Activated naive CD4-positive, alpha-beta T cell treated with Interleukin-2 at 50 U/mL for 16 hours (primary cell): Measurements from ENCODE around the gene SUSD3.
"Not testable (repeated sequence)": the region's sequence is repeated elsewhere in the genome, so short reads cannot be mapped to it uniquely, and the experiment has no call there.

ENCODE experiments used
- DNase-seq: peaks from one replicate; pipeline ENCODE4 v3.0.0-alpha.2; 2020

The SUSD3 gene

DNA sequence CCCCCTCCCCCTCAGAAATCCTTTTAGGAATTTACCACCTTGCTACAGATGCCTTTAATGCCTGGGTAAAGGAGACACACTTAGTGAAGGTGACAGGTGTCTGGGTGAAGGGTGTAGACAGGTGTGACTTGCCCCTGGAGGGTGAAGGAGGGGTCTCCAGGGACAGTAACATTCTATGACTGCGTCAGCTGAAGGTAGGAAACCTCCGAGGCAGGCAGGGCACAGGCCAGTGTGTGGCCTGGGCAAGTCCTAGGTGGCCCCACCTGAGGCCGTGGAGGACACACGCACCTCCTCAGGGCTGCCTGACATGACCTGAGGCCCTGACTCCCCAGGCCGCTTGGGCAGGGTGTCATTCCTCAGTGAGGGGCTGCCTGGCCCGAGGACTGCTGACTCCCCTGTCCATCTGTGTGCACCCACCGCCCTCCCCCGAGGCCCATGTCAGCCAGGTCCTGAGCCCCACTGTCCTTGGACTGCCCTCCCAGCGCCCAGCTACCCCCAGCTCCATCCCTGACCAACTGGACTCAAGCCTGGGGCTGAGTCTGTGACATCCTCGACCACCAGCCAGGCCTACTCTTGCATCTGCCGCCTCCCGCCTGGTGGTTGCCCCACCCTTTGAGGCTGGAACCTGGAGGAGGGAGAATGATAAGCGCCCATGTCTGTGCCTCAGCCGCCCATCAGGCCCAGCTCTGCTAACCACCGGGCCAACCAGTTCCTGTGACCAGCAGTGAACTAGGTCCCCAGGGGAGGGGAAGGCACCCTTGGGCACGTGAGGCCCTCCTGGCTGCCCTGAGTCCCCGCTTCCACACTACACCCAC lies 55.9 kb downstream of the SUSD3 start:
- no peak for DNase-seq

DNA sequence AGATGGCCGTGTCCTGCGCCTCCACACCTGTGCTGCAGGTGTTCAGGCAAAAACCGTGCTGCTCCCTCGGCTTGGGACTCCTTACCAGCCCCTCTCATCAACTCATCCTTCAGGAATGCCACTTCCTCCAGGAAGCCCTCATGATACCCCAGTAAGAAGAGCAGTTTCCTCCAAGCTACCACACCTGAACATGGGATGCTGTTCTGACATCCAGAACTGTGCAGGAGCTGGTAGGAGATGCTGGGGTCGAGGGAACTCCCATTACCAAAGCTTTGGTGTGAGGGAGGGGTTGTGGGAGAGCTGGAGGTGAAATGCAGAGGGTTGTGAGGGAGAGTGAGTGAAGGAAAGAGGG lies 56.5 kb downstream of the SUSD3 start:
- no peak for DNase-seq

DNA sequence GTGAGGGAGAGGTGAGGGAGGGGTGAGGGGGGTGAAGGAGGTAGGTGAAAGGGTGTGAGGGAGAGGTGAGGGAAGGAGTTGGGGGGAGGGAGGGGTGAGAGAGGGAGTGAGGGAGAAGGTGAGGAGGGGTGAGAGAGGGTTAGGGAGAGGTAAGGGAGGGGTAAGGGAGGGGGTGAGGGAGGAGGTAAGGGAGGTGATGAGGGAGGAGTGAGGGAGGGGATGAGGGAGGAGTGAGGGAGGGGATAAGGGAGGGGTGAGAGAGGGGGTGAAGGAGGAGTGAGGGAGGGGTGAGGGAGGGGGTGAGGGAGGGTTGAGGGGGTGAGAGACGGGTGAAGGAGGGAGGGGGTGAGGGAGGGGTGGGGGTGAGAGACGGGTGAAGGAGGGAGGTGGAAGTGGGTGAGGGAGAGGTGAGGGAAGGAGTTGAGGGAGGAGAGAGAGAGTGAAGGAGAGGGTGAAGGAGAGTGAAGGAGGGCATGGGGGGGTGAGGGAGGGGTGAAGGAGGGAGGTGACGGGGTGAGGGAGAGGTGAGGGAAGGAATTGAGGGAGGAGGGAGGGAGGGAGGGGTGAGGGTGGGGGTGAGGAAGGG lies 57.1 kb downstream of the SUSD3 start:
- DNase-seq: no peak

DNA sequence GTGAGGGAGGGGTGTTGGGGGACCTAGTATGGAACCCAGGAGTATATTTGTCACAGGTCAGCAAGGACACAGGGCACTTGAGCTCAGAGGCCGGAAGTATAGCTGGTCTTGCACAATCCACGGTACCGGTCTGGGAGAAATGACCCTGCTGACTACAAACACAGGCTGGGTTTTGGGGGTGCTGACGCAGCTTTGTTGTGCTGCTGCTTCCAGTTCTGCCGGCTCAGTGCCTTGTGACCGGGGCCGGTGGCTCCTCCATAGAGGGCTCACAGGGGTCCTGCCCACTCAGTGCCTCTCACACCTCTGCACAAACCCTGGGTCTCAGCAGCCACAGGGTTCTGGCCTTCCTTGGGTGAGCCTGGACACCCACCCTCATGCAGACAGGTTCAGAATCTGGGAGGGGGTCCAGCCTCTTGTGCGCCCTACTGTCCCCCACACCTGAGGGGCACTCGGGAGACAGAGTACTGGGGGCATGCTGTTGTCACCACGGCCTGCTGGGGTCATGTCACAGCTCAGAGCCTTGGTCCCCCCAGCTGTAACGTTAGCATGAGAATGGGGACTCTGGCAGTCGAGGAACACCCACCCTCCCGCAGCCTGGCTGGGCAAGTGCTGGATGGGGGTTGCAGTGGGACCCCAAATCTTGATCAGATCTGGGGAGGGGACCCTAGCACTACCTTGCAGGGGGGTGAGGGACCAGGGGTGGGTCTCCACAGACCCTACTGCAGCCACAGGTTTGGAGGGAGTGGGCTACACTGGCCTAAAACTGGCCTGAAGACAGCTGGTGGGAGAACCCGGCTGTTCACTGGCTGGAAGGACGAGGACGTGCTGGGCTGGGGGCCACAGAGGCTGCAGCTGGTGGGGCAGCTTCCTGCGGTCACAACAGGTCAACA lies 57.8 kb downstream of the SUSD3 start:
- no peak for DNase-seq

DNA sequence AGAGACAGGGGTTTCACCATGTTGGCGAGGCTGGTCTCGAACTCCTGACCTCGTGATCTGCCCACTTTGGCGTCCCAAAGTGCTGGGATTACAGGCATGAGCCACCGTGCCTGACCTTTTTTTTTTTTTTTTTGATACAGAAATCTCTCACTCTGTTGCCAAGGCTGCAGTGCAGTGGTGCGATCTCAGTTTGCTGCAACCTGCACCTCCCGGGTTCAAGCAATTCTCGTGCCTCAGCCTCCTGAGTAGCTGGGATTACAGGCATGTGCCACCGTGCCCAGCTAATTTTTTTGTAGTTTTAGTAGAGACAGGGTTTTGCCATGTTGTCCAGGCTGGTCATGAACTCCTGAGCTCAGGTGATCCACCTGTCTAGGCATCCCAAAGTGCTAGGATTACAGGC lies 59.0 kb downstream of the SUSD3 start:
- DNase-seq: not testable (repeated sequence)

DNA sequence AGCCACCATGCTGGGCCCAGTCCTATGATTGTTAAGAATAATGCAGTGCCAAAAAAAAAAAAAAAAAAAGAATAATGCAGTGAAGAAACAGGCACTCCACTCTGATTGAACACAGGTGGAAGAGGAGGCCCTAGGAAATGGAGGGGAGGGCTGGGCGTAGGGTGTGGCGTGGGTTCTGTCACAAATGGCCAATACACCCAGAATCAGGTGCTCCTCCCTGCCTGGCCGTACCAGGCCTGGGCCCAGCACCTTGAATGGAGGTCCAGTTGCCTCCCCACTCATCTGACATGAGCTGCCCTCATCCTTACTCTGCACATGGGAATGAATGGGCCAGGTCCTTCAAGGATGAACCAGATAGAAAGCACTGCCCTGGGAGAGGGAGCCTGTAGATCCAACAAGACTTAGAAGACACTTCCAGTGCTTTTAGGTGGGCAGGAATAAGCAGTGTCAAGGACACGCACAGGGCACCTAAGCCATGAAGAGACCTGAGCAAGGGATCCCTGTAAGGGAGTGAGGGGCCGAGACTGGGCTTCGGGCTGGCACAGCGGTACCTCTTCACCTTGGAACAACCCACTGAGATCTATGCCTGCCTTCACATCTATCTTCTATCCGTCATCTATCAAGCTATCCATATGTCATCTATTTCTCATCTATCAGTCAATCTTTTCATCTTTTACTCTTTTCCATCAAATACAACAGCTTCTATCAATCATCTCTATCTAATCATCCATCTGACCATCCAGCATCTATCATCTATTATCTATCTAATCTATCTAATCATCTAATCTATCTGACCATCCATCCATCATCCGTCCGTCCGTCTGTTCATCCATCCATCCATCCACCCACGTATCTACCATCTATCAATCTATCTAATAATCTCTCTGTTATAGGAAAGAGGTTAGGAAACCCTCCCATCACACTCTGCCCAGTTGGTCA lies 59.7 kb downstream of the SUSD3 start:
- no peak for DNase-seq

DNA sequence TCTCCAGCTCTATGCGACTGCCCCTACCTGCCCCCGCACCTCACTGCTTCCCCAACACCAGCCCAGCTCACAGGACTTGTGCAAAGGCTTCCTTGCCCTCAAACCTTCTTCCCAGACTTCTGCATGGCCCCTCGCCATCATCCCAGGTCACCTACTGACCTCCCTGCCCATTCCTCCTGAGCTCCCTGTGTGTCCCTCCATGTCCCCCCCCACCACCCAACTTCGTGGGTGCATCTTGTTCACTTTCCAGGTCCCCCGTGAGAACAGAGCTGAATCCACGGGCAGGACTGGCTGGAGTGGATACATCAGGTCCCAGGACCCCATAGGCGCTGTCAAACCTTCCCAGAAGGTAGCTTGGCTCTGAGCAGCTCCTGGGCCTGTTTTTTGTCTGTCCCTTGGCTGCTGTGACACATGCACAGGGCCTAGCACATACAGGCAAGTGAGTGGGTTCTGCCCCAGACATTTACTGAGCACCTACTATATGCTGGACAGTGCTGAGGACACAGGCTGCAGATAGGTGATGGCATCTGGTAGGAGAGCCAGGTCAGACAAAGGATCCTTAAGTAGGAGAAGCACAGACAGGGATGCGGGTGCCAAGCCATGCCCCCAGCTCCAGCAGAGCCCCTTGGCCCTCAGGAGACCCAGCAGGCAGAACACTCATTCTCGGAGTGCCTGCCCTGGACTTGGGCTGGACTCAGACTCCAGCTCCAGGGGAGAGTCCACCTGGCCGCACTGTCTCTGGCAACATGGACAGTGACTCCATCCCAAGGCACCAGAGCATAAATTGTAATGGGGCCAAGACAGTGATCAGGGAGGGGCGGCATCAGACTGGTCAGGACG lies 60.6 kb downstream of the SUSD3 start:
- DNase-seq: no peak

DNA sequence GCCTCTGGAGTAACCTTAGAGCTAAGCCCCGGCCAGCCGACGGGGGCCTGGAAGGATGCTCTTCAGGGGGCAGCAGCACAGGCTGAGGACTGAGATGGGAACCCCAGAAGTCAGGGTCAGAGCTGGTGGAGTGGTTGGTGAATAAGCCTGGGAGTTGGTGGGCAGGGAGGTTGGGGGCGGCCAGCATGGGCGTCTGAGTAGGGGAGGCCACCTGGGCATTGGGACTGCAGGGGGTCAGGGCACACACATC lies 61.1 kb downstream of the SUSD3 start:
- no peak for DNase-seq

DNA sequence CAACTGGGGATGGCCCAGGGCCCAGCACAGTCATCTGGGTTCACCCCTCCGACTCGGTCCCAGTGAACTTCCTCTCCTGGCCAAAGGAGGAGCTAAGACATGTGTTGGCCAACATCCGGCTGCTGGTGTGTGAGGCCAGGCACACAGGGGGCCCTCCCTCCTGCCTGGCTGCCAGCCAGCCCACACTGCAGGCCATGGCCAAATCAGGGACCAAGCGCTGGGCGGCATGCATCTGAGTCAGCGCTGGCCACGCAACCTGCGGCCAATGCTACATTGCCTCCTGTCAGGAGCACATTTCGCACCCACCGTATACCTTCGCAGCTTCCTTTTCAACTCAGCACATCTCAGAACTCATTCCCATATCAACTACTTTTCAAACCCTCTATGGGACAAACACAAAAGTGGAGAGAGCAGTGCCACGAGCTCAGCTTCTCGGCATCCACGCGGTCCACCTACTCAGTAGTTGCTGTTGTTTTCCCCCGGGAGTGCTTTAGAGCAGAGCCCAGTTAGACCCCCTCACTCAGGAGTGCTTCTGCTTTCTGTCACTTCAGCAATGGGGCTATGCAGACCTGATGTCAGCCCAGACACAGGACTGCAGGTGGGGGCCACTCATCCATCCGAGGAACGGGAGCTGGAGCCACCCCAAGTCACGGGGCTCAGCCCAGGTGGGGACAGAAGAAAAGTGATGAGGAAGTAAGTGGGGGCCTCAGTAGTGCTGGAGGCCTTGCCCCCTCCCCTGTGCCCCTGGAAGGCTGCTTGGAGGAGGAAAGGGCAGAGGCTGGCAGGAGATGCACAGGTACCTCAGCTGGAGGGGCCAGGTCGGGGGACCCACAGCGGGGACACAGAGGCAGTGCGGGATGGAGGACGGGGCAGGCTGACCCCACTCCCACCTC lies 61.7 kb downstream of the SUSD3 start:
- no peak for DNase-seq

DNA sequence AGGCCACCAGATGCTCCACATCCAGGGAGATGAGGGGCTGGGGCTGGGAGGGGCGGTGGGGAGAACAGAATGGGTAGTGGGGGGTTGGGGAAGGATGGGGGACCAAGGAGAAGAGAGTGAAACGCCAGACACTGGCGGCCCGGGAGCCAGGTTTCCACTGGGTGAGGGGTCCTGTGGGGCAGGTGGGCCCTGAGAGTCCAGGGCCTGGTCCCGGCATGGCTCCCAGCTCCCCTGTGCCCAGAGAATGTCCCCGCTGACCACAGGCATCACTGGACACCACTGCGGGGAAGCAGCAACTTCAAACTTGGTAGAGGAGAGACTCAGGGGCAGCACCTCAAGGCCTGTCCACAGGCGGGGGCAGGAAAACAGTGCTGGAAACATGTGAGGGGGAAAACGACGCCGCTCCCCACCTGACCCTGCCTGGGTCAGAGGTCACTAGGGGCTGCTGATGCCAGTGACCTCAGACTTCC lies 62.4 kb downstream of the SUSD3 start:
- no peak for DNase-seq

DNA sequence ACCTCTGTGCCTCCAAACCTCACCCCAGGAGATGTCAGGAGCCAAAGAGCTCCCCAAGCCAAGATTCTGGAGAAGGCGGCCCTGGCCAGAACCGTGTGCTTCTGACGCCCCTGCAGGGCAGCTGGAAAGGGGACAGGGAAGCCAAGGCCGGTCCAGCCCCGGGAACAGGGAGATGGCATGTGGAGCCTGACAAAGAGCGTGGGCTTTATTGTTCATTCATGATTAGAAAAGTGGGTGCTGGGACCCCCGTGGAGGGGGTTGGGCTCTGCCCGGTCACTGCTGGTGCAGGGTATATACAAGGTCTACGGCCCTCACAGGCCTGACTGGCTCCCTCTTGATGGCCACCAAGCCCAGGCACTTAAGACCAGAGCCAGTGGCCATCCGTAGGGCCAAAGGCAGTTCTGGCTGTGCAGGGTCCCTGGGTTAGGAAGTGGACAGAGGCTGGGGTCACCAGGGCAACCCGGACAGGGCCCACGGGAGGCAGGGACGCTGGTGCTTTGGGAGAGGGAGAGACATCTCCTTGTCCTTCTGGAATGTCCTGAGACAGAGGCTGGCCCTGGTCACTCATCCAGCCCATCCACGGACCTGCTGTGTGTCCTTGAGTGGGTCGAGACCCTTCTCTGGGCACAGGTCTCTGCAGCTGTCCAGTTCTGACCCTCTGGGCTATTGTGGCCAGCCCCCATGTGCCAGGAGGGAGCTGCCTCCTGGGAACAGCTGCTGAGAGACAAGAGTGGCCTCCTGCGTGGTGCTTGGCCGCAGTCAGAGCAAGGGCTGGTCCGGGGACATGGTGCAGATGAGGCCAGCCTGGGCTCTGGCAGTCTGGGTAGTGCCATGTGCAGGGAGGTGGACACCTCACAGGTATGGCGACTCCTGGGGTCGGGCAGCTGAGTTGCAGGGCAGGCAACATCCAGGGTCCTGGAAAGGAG lies 63.1 kb downstream of the SUSD3 start:
- DNase-seq: no peak

DNA sequence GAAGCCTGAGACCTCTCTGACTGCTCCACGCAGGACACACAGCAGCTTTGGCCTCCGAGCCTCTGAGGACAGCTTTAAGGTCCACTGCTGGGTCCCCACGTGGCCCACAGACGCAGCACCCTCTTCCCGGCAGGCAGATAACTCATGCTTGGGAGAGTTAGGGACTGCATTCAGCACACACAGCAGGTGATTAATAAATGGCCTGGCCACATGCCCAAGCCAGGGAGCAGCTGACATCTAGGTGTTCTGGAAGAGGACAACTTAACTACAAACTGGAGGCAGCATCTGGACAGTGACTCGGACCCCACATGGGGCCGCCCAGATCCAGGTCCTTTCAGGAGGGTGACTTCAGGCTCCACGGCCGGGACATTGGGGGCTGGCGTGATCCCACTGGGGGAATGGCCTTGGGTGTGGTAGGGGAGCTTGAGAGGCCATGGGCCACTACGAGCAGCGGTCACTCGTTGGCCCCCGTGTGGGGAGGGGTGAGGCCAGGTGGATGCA lies 64.3 kb downstream of the SUSD3 start:
- DNase-seq: no peak

DNA sequence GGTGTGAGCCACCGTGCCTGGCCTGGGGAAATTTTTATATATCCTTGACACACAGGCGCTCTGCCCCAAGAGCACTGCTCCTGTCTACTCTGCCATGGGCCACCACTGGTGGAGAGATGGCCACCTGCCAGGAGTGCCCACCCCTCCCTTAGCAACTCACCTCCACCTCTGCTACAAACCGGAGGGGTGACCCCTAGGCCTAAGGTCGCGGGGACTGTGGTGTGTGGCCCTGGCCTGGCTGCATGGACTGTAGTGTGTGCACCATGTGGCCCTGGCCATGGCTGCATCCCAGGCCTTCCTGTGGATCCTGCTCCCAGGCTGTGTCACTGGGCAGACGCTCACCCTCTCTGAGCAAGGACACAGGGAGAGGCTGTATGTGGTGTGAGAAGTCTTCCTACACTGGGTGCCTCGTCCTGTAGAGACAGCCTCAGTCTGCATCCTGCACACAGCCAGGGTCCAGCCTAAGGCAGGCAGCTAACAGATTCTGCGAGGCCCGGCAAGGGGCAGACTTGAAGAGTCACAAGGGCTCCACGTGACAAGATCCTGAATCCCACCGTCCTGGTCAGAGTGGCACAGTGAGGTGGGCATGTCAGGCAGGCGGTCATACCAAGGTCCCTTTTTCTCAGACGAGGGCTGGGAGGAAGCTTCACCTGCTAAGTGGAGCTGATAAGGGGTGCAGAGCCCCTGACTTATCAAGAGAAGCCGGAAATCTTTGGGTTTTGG lies 65.2 kb downstream of the SUSD3 start:
- DNase-seq: no peak

DNA sequence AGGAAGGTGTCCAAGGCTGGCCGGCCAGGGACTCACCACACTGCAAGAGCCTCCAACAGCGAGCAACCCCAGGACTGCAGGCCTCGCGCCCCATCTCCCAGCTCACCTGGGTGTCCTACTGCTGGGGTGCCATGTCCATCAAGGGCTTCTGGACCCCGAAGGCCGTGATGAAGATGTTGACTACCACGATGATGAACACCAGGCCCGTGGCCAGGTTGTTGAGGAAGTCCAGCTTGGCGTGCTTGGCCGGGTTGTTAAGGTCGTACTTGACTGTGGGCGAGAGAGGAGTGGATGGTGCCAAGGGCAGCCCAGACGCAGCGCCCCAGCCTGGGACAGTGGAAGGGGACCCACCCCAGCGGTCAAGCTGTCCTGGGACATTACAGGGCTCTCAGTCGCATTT lies 66.3 kb downstream of the SUSD3 start:
- DNase-seq: no peak

DNA sequence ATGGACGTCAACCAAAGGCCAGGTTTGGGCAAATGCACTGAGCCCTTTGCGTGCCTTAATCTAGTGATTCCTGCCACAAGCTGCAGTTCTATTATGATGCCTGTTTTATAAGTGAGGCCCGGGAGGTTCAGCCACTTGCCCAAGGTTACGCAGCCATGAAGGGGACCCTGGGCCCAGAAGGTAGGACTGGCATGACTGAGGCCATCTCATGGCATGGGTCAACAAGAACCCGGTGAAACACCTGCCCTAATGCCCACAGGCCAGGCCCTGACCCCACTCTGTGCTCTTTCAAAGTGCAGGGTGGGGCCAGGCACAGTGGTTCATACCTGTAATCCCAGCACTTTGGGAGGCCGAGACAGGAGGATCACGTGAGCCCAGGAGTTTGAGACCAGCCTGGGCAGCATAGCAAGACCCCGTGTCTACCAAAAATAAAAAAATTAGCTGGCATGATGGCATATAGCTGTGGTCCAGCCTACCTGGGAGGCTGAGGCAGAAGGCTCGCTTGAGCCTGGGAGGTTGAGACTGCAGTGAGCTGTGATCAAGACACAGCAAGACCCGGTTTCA lies 66.9 kb downstream of the SUSD3 start:
- no peak for DNase-seq

DNA sequence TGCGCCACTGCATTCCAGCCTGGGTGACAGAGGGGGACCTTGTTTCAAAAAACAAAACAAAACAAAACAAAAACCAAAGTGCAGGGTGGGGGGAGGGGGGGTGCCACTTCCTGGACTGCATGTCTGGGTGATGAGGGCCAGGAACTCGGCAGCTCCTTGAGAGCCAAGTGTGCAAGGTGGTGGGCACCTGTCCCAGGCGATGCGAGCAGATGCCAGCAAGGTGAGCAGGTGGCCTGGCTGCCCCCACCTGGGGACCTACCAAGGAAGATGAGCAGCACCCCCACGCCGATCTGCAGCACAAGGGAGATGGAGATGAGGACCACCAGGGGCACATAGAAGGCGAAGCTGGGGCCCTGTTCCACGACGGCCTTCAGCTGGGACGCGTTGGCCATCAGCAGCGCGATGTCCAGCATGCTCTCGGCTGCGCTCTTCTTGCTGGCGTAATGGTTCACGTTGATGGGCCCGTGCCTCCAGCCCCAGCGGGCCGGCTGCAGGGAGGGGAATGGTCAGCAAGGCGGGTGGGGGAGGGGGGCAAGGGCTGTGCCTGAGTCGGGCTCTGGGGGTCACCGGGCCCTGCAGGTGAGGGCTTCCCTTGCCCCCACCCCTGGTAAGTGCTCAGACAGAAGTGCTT lies 67.8 kb downstream of the SUSD3 start:
- no peak for DNase-seq

DNA sequence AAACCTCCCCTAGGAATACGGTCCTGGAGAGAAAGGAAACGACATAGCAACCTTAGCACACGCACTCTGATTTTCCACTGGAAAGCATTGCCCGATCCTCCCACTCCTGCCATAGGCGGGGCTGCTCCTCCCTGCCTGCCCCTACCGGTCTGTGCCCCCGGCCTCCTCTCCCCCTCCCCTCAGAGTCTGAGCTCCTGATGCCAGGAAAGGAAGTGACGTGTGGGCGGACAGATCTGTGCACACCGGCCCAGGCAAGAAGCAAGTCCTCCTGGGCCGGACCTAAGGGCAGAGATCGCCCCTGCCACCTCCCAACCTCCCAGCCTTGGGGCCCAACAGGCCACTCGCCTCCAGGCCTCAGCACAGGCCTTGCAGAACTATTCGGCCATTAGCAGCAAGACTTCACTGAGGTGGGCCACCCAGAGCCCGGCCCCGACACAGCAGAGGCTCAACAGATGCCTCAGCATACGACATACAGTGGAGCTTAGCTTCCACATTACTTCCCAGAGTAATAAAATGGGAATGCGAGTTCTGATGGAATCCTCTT lies 68.4 kb downstream of the SUSD3 start:
- no peak for DNase-seq
